Measurements from ENCODE around the gene APOE.

DNA sequence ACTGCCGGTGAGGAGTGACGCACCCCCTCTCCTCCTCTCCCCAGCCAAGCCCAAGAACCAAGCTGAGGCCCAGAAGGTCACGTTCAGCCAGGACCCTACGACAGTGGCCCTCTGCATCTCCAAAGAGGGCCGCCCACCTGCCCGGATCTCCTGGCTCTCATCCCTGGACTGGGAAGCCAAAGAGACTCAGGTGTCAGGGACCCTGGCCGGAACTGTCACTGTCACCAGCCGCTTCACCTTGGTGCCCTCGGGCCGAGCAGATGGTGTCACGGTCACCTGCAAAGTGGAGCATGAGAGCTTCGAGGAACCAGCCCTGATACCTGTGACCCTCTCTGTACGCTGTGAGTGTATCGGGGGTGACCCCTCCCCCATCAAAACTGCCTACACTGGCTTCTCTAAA, 33.8 kb upstream of the APOE start:
- TF ChIP-seq, protein P1, sequence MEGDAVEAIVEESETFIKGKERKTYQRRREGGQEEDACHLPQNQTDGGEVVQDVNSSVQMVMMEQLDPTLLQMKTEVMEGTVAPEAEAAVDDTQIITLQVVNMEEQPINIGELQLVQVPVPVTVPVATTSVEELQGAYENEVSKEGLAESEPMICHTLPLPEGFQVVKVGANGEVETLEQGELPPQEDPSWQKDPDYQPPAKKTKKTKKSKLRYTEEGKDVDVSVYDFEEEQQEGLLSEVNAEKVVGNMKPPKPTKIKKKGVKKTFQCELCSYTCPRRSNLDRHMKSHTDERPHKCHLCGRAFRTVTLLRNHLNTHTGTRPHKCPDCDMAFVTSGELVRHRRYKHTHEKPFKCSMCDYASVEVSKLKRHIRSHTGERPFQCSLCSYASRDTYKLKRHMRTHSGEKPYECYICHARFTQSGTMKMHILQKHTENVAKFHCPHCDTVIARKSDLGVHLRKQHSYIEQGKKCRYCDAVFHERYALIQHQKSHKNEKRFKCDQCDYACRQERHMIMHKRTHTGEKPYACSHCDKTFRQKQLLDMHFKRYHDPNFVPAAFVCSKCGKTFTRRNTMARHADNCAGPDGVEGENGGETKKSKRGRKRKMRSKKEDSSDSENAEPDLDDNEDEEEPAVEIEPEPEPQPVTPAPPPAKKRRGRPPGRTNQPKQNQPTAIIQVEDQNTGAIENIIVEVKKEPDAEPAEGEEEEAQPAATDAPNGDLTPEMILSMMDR (IDR thresholded peaks at IDR 0.05) = no peak
- TF ChIP-seq POLR2A (IDR thresholded peaks at IDR 0.05) = no peak

Measured in uterus (tissue), 2 donors.